Activated CD8-positive, alpha-beta memory T cell treated with anti-CD3 and anti-CD28 coated beads, Interleukin-2, amount 50 U/mL, for 4 hours (primary cell): Measurements from ENCODE around the gene HDAC4.

Experiments
- DNase-seq: peaks from one replicate; pipeline ENCODE4 v3.0.0-alpha.2; 2020

The HDAC4 gene

GRCh38 chr2:239343946-239344856, 56.6 kb downstream of the HDAC4 start:
- DNase-seq, result no peak

GRCh38 chr2:239343460-239343859, 57.4 kb downstream of the HDAC4 start:
- DNase-seq, result no peak

- no peak for DNase-seq
Observed at GRCh38 chr2:239341840-239342239, 59.0 kb downstream of the HDAC4 start.

GRCh38 chr2:239341146-239341732, 59.6 kb downstream of the HDAC4 start:
- DNase-seq, result no peak

GRCh38 chr2:239339726-239340601, 60.9 kb downstream of the HDAC4 start:
- no peak for DNase-seq

GRCh38 chr2:239339241-239339640, 61.6 kb downstream of the HDAC4 start:
- no peak for DNase-seq

GRCh38 chr2:239337877-239338484, 62.8 kb downstream of the HDAC4 start:
- DNase-seq, result no peak

- DNase-seq, result no peak
Observed at GRCh38 chr2:239337122-239337876, 63.5 kb downstream of the HDAC4 start.

- DNase-seq, result no peak
Observed at GRCh38 chr2:239331560-239331959, 69.3 kb downstream of the HDAC4 start.

GRCh38 chr2:239330836-239331235, 70.0 kb downstream of the HDAC4 start:
- DNase-seq, result no peak

- DNase-seq, result no peak
Observed at GRCh38 chr2:239329972-239330572, 70.7 kb downstream of the HDAC4 start.

GRCh38 chr2:239329284-239329971, 71.4 kb downstream of the HDAC4 start:
- DNase-seq, result no peak

- DNase-seq, result no peak
Observed at GRCh38 chr2:239328351-239329191, 72.2 kb downstream of the HDAC4 start.

- DNase-seq, result no peak
Observed at GRCh38 chr2:239327536-239328350, 73.1 kb downstream of the HDAC4 start.

GRCh38 chr2:239326831-239327535, 73.8 kb downstream of the HDAC4 start:
- peak; percentile 69 for DNase-seq

- DNase-seq, result no peak
Observed at GRCh38 chr2:239324456-239324855, 76.4 kb downstream of the HDAC4 start.

- no peak for DNase-seq
Observed at GRCh38 chr2:239323447-239323846, 77.4 kb downstream of the HDAC4 start.

GRCh38 chr2:239322416-239323086, 78.3 kb downstream of the HDAC4 start:
- DNase-seq, result peak; percentile 51
